SKM-1 (cell line): ENCODE results near the gene PLXNA2.
A peak's percentile ranks its signal among the peaks of the same experiment; 100 is the strongest.

Experiments
- DNase-seq: peaks from one replicate; lab custom pipeline; 2025; ENCODE audit not compliant: unreplicated experiment; lab: John Stamatoyannopoulos, UW

Gene PLXNA2

DNA sequence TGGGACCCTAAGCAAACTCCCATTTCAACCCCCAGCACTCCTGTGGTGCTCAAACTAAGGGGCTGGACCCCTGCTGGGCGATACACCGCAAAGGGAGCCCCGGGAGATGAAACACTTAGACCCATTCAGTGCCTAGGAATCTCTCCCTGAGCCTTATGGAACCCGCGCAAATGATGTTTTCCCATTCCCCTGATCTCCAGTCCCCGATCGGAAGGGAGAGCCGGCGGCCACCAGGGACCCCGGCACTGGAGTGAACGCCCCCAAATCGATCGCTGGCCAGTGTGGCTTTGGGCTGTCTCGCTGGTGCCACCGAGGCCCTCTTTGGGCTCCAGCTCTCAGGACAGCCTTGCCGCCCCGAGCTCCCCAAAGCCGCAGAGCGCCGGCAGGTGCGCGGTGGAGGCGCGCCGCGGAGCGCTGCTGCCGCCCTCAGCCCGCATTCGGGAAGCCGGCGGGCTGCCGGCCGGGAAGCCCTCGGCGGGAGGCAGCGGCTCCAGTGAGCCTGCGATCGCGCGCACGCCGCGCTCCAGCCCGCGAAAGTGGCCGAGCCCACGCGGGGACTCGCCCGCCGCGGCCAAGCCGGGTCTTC lies 1.1 kb downstream of the PLXNA2 start:
- DNase-seq = no peak

DNA sequence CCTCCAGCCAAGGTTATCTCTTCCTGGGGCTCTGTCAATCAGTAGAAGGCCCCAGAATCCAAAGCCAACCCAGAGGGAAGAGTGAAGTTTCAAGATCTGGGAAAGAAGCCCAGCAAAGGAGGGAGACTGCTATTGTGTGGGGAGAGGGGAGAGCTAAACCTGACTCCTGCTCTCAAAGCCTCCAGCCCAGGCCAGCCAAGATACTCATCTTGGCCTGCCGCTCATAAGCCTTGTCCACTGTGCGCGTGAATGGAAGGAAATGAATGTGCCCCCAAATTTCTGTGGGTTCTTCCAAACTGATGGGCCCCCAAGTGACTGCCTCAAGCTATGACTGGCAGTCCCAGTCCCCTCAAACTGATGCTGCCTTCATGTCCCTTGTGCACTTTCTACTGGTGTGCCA lies 2.0 kb downstream of the PLXNA2 start:
- no peak for DNase-seq

DNA sequence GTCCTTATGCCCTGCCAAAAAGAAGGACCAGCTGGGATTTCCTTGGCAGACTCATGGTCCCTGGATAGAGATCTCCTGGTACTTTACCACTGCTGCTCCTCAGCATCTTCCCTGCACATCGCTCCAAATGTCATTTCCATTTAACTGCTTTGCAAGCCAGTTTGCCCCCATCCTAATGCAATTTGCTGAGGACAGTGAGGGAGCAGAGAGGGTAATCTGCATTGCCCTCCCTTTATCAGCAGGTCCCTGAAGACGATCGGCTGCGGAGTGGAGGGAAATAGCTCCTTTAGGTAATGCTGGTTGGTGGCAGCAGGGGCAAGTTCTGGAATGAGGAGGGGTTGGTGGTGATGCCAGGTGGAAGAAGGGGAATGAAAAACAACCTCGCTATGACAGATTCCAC lies 2.7 kb downstream of the PLXNA2 start:
- DNase-seq = no peak

DNA sequence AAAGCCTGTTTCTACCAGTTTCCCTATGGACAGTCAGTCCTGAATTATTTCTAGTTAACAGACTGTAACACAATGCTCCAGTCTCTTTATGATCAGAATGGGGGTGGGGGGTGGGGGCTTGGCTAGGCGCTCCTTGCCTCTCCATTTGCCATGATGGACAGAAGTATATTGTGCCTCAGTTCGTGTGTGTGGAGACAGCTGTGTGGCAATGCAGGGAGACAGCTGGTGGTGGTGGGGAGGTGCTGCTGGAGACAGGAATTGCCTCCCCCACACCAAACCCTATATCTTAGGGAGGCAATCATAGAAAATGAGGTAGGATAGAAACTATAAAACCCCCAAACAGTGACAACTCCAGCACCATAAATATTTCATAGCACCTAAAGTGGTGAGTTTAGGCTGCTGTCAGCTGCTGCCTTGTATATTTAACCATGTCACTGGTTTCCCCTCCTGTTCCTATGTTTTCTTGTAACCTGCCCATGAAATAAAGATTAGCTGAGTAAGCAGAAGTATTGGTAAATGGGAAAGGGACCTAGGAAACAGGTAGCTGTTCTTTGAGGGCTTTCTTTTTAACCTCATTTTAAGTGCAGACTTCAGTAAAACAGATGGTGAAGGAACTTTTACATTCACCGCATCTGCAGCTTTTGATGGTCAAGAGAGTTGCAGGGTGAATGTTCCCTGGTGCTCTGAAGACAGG lies 3.4 kb downstream of the PLXNA2 start:
- DNase-seq = no peak

DNA sequence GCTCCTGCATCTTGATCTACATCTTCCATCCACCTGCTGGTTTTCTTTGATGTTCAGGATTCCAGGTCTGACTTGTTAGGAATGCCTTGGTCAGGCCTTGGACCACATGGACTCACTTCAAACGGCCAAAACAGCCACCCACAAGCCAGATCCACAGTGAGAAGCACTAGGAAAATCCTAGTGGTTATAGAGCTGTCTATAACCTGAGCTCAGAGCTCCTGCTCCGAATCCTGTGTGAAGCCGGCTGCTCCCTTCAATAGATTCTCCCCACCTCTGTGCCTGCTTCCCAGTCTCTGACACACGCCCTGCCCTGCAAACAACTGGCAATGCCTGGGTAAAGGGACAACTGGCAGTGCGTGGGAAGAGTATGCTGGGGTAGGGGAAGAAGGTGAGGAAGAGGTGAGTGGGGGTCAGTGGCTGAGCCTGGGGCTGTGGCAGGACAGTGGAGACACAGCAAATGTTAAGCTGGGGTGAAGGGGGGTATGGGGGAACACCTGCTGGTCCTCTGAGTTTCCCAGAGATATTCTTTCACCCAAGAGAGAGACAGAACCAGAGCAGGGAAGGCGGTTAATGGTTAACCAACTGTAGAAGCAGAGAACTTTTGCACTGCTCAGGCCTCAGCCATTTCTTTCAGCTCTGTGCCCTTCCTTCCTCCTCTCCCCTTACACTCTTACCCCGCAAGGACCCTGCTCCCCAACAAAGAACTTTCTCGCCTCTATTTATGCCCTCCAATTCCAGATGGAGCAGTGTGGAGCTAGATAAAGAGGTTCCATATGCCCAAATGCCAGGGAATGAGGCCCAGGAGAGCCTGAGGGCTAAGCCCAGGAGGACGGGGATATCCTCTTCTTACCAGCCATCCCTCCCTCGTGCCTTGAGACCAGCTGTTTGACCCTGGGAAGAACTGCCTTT lies 4.5 kb downstream of the PLXNA2 start:
- DNase-seq = no peak

DNA sequence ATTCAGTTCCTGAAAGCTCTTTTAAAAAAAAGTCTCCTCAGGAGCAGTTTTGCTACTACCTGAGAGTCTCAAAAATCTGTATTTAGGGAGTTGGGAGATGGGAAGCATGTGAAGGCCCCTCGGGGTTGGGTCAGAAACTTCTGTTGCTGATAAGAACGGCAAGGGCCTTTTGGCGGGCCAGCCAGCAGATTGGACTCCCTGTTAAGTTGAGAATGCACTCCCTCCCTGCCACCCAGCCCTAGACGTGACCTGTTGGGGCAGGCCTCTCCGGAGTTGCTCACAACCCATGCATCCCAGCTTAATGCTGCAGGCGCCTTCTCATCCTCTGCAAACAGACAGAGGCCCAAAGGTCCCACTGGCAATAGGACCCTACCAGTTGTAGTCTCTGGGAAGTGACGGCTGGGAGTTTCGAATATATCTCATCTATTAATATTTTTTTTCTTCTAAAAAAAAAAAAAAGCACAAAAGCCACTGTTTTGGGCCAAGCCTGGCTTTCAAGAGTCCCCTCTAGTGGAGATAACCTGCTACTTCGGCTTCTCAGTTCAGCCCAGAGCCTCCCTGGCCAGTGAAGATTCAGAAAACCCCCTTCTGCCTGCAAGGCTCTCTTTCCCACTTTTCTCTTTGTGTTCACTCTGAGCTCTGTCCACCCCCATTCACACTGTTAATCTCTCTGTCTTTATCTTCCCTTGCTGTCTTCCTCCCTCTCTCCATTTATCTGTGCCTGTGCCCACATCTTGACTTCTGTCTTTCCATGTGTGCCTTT lies 5.3 kb downstream of the PLXNA2 start:
- DNase-seq = peak; percentile 53

DNA sequence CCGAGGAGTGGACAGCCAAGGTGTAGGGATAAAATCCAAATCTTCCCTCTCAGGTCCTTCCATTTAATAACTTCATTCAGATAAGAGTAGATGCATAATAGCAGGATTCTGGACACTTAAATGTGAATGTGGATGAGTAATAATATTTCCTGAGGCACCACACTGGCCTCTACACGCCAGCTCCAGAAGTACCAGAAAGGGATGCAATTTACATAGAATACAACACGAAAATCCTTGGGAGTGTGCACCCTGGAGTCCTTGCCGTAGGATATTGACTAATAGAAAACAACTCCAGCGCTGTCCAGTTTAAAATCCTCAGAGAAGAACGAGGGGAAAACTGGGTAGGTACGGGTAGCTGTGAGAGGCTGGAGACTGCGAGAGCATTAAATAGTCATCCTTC lies 6.9 kb downstream of the PLXNA2 start:
- no peak for DNase-seq

DNA sequence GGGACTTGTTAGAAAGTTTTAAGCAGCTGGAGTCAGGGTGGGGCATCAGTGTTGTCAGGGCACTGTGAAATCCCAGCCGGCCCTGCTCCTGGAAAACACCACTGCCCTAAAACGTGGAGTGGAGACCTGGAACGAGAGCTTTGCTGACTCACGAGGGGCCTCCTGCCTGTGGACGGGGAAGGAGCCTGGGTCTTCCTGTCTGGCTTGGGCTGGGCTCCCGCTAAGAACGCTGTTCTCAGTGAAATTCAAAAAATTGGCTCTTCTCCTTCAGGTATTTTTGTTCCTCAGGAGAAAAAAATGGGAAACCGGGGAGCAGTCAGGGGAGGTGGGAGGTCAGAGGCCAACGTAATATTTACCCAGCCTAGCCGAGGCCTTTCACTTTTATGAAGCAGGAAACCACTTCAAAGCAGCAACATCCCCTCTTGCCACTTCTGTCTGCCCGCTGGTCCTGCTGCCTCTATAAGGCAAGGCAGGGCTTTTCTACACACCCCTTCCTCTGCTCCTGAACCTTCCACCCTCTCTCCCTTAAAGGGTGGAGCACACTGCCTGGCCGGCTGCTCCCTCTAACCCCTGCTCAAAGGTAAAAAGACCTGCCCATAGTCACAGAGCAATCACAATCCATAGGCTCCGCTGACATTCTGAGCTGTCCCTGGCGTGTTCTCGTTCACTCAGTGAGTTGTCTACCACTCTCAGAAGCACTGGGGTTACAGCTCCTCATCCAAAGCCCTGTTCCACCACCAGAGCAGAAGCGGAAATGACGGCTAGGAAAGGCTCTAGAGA lies 8.0 kb downstream of the PLXNA2 start:
- DNase-seq = peak; percentile 45

DNA sequence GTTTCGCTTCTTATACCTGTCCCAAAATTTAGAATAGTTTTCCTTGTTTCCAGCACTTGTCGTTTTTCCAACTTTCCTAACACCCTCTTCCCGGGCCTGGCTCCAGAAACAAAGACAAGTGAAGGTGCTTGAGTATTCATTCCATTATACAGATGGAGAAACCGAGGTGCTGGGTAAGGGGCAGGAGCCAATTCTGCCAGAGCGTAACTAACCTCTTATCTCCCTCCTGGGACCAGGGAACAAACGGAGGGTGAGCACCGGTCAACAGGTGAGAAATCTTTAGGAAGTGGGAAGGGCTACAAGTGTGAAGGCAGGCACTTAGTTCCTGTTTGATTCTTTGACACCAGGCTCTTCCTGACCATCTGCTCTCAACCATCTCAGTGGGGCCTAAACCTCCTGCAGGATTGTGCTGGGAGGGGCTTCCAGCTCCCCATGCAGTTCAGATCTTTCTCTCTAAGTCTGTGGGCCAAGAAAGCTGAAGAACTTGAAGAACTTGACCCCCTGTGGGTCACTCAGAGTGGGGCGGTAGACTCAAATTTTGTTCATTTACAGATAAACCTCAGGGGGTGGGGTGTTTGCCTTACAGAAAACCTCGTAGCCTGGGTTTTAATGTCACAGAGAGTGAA lies 8.7 kb downstream of the PLXNA2 start:
- DNase-seq = no peak

DNA sequence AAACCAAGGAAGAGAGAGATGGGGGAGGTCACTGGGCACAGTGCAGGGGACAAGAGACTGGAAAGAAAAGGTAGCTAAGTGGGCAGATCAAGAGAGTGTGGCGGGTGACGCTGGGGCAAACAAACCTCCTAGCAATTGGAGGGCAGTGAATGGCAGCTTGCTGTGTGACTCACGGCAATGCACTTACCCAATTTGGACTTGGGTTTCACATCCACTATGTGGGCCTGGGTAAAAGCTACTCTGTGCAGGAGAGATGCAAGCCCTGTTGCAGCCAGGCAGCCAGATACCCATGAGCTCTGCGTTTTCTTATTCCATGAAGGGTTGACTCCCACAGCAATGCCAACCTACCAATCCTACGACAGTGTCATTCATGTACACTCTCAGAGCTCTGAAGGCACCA lies 9.5 kb downstream of the PLXNA2 start:
- no peak for DNase-seq

DNA sequence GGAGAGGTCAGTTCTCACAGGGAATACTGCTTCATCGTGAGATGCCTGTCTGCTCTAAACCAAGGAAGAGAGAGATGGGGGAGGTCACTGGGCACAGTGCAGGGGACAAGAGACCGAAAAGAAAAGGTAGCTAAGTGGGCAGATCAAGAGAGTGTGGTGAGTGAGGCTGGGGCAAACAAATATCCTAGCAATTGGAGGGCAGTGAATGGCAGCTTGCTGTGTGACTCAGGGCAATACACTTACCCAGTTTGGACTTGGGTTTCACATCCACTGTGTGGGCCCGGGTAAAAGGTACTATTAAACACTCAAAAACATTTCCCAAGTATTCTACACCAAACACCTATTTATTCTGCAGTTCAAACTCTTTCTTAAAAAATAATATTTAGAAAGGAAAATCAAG lies 10.2 kb downstream of the PLXNA2 start:
- no peak for DNase-seq

DNA sequence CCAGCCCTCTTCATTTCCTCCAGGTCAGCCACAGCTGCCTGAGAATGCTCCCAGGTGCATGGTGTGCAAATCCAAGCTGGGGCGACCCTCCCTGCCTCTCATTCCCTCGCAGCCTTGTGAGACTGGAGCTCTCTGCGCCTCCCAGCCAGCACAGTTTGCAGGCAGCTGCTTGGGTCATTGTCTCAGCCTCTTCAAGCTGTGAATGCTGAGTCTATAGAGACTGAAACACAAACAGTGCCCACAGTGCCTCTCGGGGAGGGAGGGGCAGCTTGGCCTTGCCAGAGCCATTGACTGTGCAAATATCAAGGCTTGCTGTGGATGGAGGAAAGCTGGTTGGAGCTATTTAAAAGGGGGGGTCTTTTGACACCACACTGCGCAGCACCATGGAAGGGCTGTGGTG lies 10.6 kb downstream of the PLXNA2 start:
- DNase-seq = no peak

DNA sequence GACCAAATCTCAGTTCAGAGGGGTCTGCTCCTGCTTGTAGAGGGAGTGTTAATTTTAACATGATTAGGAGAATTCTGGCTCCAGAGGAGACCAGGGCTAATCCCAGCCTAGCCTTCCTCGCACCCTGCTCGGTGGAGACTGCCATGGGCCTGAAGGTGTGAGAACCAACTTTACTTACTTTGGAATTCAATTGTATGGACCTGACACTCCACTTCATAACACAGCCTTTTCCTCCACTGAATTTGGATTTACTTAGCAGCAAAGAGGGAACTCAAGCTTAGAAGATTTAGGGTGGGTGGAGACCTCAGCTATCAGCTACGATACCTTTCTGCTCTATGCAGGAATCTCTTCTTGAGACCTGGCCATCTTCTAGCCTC lies 11.5 kb downstream of the PLXNA2 start:
- DNase-seq = no peak

DNA sequence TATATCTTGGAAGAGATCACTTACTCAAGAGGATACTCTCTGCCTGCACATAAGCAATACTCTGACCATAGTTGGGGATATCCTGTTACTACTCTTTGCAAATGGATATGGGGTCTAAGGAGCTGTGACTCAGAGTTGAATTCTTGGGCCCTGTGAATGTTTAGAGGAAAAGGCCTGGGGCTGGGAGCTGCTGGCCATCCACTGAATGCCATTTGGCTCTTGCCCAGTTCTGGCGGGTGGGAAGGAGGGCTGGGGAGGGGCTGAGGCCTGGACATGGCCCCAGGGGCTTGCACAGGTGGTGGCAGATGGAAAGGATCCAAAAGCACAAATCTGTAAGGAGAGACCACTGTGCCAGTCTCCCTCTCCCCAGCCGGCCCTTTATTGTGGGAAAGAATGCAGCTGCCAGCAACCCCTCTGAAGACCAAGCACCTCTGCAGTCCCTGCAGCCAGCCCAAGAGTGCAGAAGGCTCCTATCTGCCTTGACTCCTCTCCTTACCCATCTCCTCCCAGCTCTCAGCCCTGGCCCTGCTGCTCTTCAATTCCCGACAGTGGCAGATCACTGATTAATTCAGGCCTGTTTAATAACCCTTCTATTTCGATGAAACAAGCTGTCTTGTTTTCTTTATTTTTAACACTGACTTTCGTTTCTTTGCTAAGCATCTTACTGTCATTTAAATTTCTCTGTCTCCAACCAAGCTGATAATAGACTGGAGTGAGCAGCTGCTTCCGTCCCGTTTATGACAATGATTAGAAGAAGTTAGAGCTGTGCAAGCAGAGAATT lies 12.1 kb downstream of the PLXNA2 start:
- DNase-seq = no peak

DNA sequence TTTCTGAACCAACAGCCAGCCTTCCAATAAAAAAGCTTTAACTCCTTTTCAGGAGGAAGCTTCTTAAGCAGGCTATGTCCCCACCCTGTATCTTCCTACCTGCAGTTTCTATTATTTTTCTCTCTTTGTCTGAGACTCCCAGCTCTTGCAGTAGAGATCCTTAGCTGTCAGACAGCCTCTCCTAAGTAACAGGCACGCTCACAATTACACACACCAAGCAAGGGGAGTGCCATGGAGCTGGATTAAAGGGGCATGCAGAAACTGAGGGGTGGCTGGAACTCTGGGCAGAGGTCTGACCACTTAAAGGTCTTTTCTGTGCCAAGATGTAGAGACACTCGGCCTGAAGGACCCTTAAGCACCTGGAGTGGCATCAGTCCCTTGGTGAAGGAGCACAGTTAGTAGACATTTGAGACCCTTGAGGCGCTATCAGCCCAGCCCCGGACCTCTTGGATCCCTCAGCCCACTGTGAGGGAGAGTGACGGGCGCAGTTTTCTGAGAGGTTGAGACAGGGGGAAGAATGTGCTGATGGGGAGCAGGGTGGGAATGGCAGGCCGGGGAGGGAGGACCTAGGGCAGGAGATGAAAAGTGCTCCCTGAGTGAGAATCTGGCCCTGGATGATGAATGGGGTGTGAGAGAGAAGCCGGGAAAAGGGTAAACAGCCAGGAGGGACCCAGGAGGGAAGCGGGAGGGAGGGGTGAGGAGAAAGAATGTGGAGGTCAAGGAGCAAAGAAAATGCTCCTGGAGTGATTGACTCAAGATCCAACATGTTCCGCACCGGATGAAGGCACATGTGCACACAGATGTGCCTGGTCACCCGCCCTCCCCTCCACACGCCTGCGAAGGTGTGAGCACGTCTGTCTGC lies 13.3 kb downstream of the PLXNA2 start:
- DNase-seq = no peak

DNA sequence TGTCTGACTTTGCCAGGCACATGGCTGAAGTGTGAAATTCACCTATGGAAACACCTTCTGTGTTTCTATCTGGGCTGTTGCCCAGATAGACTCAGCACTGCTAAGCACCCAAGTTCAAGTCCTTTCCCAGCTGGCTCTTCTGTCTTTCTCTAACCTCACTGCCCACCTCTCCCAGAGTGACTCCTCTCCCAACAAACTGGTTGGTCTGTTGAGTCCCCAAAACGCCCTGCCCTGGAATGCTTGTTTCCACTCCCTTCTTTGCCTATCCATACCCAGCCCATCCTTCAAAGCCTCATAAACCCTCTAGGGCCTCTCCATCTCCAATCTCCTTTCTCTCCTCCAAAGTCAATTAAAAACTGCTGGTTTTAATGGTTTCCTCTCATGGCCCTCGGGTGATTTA lies 15.6 kb downstream of the PLXNA2 start:
- DNase-seq = no peak

DNA sequence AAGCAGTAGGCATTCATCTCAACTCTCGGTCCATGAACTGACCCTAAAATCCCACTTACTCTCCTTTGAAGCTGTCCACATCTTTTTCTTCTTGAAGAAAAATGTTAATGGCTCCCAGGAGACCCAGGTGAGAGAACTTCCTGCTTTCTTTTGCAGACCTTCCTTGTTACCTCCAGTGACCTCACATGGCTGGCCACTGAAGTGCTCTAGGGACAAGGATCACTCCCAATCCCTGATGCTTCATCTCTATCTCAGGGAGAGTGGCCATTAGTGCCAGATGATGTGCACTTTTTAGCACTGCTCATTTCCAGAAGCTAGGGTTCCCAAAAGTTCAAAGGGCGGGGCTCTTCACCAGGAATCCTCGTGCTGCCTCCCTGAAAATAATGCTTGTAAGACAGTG lies 16.2 kb downstream of the PLXNA2 start:
- DNase-seq = no peak

DNA sequence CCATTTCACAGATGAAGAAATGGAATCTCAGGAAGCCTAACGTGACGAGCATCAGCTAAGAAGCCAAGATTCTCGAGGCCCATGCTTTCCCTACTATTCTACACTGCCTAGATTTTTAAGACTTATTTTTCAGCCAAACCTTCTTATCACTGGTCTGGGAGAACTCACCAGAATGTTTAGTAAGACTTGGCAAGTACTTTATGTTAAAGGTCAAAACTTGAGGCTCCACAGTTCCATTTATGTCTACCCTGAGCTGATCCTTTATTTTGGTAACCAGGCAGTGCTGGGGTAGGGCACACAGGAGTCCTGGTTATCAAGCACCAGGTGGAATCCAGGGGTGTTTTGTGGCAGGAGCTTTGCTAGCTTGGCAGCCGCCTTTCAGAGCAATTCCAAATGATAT lies 16.8 kb downstream of the PLXNA2 start:
- no peak for DNase-seq
